Measurements from ENCODE around the gene RTCB. TPM values are rescaled to one million over a fixed set of nuclear protein-coding genes. Genes with fewer than 3 reads are reported as not detected.

RTCB gene
- total and polyA plus RNA-seq, 2 experiments from 2014 or later, result 52.5 to 99.0 TPM

DNA sequence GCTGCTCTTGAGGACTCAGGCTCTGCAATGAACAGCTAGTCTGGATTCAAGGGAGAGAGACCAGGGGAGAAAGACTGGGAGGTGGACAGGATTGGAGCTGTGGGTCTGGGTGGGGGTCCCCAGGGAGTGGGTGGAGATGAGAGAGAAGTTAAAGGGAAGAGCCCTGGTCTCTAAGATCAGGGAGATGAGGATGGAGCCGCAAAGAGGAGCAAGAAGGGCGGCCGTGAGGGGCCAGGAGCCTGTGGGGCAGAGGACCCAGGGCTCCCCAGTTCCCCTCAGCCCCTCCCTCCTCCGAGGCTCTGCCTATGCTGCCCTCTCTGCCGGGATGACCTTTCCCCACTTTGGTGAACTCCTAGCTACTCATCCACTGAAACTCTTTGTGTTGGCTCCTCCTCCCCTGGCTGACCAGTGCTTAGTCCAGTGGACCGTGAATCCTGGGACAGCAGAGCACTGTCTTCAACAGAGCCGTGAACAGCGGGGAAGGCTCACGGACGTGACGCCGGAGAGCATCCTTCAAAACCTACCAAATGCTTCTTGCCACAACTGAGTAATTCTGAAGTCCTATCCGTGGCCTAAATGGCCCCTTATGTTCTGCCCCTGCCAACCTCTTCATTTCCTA lies 70.8 kb downstream of the RTCB start (continued):
- TF ChIP-seq, protein P1, sequence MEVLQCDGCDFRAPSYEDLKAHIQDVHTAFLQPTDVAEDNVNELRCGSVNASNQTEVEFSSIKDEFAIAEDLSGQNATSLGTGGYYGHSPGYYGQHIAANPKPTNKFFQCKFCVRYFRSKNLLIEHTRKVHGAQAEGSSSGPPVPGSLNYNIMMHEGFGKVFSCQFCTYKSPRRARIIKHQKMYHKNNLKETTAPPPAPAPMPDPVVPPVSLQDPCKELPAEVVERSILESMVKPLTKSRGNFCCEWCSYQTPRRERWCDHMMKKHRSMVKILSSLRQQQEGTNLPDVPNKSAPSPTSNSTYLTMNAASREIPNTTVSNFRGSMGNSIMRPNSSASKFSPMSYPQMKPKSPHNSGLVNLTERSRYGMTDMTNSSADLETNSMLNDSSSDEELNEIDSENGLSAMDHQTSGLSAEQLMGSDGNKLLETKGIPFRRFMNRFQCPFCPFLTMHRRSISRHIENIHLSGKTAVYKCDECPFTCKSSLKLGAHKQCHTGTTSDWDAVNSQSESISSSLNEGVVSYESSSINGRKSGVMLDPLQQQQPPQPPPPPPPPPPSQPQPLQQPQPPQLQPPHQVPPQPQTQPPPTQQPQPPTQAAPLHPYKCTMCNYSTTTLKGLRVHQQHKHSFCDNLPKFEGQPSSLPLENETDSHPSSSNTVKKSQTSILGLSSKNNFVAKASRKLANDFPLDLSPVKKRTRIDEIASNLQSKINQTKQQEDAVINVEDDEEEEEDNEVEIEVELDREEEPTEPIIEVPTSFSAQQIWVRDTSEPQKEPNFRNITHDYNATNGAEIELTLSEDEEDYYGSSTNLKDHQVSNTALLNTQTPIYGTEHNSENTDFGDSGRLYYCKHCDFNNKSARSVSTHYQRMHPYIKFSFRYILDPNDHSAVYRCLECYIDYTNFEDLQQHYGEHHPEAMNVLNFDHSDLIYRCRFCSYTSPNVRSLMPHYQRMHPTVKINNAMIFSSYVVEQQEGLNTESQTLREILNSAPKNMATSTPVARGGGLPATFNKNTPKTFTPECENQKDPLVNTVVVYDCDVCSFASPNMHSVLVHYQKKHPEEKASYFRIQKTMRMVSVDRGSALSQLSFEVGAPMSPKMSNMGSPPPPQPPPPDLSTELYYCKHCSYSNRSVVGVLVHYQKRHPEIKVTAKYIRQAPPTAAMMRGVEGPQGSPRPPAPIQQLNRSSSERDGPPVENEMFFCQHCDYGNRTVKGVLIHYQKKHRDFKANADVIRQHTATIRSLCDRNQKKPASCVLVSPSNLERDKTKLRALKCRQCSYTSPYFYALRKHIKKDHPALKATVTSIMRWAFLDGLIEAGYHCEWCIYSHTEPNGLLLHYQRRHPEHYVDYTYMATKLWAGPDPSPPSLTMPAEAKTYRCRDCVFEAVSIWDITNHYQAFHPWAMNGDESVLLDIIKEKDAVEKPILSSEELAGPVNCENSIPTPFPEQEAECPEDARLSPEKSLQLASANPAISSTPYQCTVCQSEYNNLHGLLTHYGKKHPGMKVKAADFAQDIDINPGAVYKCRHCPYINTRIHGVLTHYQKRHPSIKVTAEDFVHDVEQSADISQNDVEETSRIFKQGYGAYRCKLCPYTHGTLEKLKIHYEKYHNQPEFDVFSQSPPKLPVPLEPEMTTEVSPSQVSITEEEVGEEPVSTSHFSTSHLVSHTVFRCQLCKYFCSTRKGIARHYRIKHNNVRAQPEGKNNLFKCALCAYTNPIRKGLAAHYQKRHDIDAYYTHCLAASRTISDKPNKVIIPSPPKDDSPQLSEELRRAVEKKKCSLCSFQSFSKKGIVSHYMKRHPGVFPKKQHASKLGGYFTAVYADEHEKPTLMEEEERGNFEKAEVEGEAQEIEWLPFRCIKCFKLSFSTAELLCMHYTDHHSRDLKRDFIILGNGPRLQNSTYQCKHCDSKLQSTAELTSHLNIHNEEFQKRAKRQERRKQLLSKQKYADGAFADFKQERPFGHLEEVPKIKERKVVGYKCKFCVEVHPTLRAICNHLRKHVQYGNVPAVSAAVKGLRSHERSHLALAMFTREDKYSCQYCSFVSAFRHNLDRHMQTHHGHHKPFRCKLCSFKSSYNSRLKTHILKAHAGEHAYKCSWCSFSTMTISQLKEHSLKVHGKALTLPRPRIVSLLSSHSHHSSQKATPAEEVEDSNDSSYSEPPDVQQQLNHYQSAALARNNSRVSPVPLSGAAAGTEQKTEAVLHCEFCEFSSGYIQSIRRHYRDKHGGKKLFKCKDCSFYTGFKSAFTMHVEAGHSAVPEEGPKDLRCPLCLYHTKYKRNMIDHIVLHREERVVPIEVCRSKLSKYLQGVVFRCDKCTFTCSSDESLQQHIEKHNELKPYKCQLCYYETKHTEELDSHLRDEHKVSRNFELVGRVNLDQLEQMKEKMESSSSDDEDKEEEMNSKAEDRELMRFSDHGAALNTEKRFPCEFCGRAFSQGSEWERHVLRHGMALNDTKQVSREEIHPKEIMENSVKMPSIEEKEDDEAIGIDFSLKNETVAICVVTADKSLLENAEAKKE (CRISPR knock-in tag; IDR thresholded peaks at IDR 0.05), result no peak
- TF ChIP-seq, protein P2, sequence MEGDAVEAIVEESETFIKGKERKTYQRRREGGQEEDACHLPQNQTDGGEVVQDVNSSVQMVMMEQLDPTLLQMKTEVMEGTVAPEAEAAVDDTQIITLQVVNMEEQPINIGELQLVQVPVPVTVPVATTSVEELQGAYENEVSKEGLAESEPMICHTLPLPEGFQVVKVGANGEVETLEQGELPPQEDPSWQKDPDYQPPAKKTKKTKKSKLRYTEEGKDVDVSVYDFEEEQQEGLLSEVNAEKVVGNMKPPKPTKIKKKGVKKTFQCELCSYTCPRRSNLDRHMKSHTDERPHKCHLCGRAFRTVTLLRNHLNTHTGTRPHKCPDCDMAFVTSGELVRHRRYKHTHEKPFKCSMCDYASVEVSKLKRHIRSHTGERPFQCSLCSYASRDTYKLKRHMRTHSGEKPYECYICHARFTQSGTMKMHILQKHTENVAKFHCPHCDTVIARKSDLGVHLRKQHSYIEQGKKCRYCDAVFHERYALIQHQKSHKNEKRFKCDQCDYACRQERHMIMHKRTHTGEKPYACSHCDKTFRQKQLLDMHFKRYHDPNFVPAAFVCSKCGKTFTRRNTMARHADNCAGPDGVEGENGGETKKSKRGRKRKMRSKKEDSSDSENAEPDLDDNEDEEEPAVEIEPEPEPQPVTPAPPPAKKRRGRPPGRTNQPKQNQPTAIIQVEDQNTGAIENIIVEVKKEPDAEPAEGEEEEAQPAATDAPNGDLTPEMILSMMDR (conservative IDR thresholded peaks at IDR 0.05; ENCODE audit: low read depth in 2 of 2), result no peak
- no peak for TF ChIP-seq ZNF331 (CRISPR knock-in tag; IDR thresholded peaks at IDR 0.05; ENCODE audit: low read depth)

DNA sequence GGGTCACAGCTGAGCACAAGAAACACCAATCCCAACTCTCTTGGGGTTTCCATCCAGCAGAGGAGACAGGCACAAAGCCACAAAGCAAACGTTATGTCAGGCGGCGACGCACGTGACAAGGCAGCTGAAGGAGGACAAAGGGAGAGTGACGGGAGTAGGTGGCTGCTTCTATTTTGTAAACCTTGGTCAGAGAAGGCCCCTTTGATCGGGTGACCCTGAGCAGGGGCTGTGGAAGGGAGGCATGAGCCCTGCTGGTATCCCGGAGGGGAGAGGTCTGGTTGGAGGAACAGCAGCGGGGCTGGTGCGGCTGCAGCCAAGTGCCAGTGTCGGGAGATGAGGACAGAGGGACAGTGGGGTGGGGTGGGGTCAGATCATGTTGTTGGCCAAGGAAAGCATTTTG lies 71.6 kb downstream of the RTCB start:
- Histone ChIP-seq H3K27me3 (ENCODE audit: insufficient read depth) (no peaks in the 10 kb centered on the region), H4K20me1 (replicated peaks; ENCODE audit: insufficient read depth) (no peaks in the 10 kb centered on the region), H2AFZ (no peak overlapping the region; the same call in 1 of the 2 replicates), H3K4me3 (no peak overlapping the region), H3F3A (replicated peaks; ENCODE audit: low read depth) (no peaks in the 10 kb centered on the region), H3K36me3 (ENCODE audit: insufficient read depth) (no peaks in the 10 kb centered on the region), H3K4me2 (no peak overlapping the region), H3K79me2 (replicated peaks; ENCODE audit: insufficient read depth) (no peaks in the 10 kb centered on the region), H3K4me1 (ENCODE audit: insufficient read depth) (peaks cover 16% of the 10 kb centered on the region; the same call in 1 of the 2 replicates), H3K27ac (ENCODE audit: low read depth) (no peak overlapping the region), H3K9me2 (ENCODE audit: insufficient read depth) (no peaks in the 10 kb centered on the region)
- H3K4me1 Mint-ChIP-seq, result peaks cover 21% of the 10 kb centered on the region
- H3K27me3 Mint-ChIP-seq (ENCODE audit: insufficient read depth, low read depth, poor library complexity), result peaks cover 4% of the 10 kb centered on the region
- DNase-seq (ENCODE audit: low spot score) (no peak), ATAC-seq (no peak)
- H3K27ac Mint-ChIP-seq, result no peak overlapping the region
- no peaks in the 10 kb centered on the region for H3K9me3 Mint-ChIP-seq
- H3K4me3 Mint-ChIP-seq, result no peak overlapping the region
- H3K36me3 Mint-ChIP-seq (ENCODE audit: low read depth), result no peaks in the 10 kb centered on the region
- TF ChIP-seq EZH2 (IDR thresholded peaks at IDR 0.05; ENCODE audit: low read depth, unreplicated experiment), result no peak
- TF ChIP-seq, protein P1 (CRISPR knock-in tag; IDR thresholded peaks at IDR 0.05), result no peak
- TF ChIP-seq ZNF114 (CRISPR knock-in tag; IDR thresholded peaks at IDR 0.05), result no peak
- no peak for TF ChIP-seq ZNF331 (CRISPR knock-in tag; IDR thresholded peaks at IDR 0.05; ENCODE audit: low read depth)
- no peak for TF ChIP-seq NANOG (IDR thresholded peaks at IDR 0.05; ENCODE audit: borderline replicate concordance)
- TF ChIP-seq EZH2phosphoT487 (IDR thresholded peaks at IDR 0.05; ENCODE audit: unreplicated experiment), result no peak
